ENCODE measurements around the gene KLF13. TPM values are rescaled to one million over a fixed set of nuclear protein-coding genes. Genes with fewer than 3 reads are reported as not detected.

KLF13 gene
- total RNA-seq, 1 donor from 2014 or later: 31.0 TPM

DNA sequence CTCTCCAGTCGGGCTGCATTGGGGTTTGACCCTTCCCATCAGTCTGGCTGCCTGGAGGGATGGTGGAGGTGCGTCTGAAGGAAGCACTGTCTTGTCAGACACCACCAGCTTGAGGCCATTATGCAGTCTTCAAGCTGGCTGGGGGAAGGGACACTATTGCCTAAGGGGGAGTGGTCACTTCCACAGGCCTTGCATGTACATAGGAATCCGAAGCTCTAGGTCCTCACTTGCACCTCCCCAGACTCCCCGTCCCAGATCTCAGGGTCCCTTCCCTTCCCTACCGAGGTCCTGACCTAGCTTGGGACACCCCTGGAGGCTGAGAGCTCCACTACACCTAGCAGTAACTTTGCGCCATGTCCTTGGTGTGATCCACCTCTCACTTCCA lies 48.6 kb upstream of the KLF13 start:
- no peaks in the 10 kb centered on the region for H3K79me2 ChIP-seq (ENCODE audit: insufficient read depth, low read length)
- FAIRE-seq (no peak), DNase-seq (ENCODE audit: low read depth) (no peak)
- H3K27me3 ChIP-seq (ENCODE audit: insufficient read depth, low read length): no peaks in the 10 kb centered on the region
- Mint-ChIP-seq H3K27ac (ENCODE audit: unreplicated experiment) (no peak overlapping the region), H3K9me3 (ENCODE audit: unreplicated experiment) (peaks cover 5% of the 10 kb centered on the region), H3K4me1 (ENCODE audit: low read depth, unreplicated experiment) (peaks cover 5% of the 10 kb centered on the region), H3K27me3 (ENCODE audit: low read depth, unreplicated experiment) (peaks cover 15% of the 10 kb centered on the region), H3K4me3 (ENCODE audit: unreplicated experiment) (no peak overlapping the region), H3K36me3 (ENCODE audit: low read depth, unreplicated experiment) (no peaks in the 10 kb centered on the region)
- no peaks in the 10 kb centered on the region for H3K36me3 ChIP-seq (ENCODE audit: insufficient read depth, low read length)
- H3K9ac ChIP-seq (ENCODE audit: low read length): no peak overlapping the region
- no peak overlapping the region for H3K4me3 ChIP-seq (ENCODE audit: insufficient read depth, low read depth, low read length)
- H4K20me1 ChIP-seq (ENCODE audit: insufficient read depth, low read length): no peaks in the 10 kb centered on the region
- no peaks in the 10 kb centered on the region for H3K9me3 ChIP-seq (ENCODE audit: insufficient read depth, low read depth, low read length)
- no peak overlapping the region for H3K27ac ChIP-seq (ENCODE audit: low read depth, low read length)
- H2AFZ ChIP-seq (ENCODE audit: low read depth, low read length): no peak overlapping the region
- H3K4me1 ChIP-seq (ENCODE audit: insufficient read depth, low read length): peaks cover 3% of the 10 kb centered on the region
- H3K4me2 ChIP-seq (ENCODE audit: low read length): no peak overlapping the region
- TF ChIP-seq CTCF (IDR thresholded peaks at IDR 0.05; ENCODE audit: insufficient read depth, low read depth, low read length) (no peak), EZH2 (IDR thresholded peaks at IDR 0.05; ENCODE audit: insufficient read depth, low read length) (no peak)

GRCh38 chr15:31278544-31279220 lies 48.0 kb upstream of the KLF13 start:
- Mint-ChIP-seq H3K4me1 (ENCODE audit: low read depth, unreplicated experiment) (peaks cover 3% of the 10 kb centered on the region), H3K27me3 (ENCODE audit: low read depth, unreplicated experiment) (peaks cover 14% of the 10 kb centered on the region), H3K9me3 (ENCODE audit: unreplicated experiment) (peaks cover 5% of the 10 kb centered on the region), H3K36me3 (ENCODE audit: low read depth, unreplicated experiment) (no peaks in the 10 kb centered on the region), H3K27ac (ENCODE audit: unreplicated experiment) (no peak overlapping the region), H3K4me3 (ENCODE audit: unreplicated experiment) (no peak overlapping the region)
- Histone ChIP-seq H3K79me2 (ENCODE audit: insufficient read depth, low read length) (no peaks in the 10 kb centered on the region), H3K27me3 (ENCODE audit: insufficient read depth, low read length) (no peaks in the 10 kb centered on the region), H4K20me1 (ENCODE audit: insufficient read depth, low read length) (no peaks in the 10 kb centered on the region), H3K4me3 (ENCODE audit: insufficient read depth, low read depth, low read length) (no peak overlapping the region), H3K27ac (ENCODE audit: low read depth, low read length) (no peak overlapping the region), H3K9me3 (ENCODE audit: insufficient read depth, low read depth, low read length) (no peaks in the 10 kb centered on the region), H3K36me3 (ENCODE audit: insufficient read depth, low read length) (no peaks in the 10 kb centered on the region), H3K9ac (ENCODE audit: low read length) (no peak overlapping the region), H3K4me2 (ENCODE audit: low read length) (no peak overlapping the region), H3K4me1 (ENCODE audit: insufficient read depth, low read length) (peaks cover 3% of the 10 kb centered on the region), H2AFZ (ENCODE audit: low read depth, low read length) (no peak overlapping the region)
- FAIRE-seq: no peak
- DNase-seq (ENCODE audit: low read depth): no peak
- TF ChIP-seq EZH2 (IDR thresholded peaks at IDR 0.05; ENCODE audit: insufficient read depth, low read length) (no peak), CTCF (IDR thresholded peaks at IDR 0.05; ENCODE audit: insufficient read depth, low read depth, low read length) (no peak)

All from astrocyte (in vitro differentiated cells and primary cell).